Measurements from ENCODE around the gene BEND6.

Gene BEND6

GRCh38 chr6:56946368-56946767 is 8.5 kb upstream of the BEND6 start:
- TF ChIP-seq MAX (IDR thresholded peaks at IDR 0.05; ENCODE audit: low read depth, low read length) (no peak), CTCF (IDR thresholded peaks at IDR 0.05; ENCODE audit: low read depth, low read length) (no peak), MYC (IDR thresholded peaks at IDR 0.05; ENCODE audit: low read depth, low read length) (no peak), POLR2A (IDR thresholded peaks at IDR 0.05; ENCODE audit: extremely low read depth, insufficient read length) (no peak)
- no peak for DNase-seq (ENCODE audit: low read depth)
- no peak overlapping the region for H3K4me3 ChIP-seq (ENCODE audit: low read depth, low read length)

- no peak for DNase-seq (ENCODE audit: low read depth)
- no peak overlapping the region for H3K4me3 ChIP-seq (ENCODE audit: low read depth, low read length)
- TF ChIP-seq POLR2A (IDR thresholded peaks at IDR 0.05; ENCODE audit: extremely low read depth, insufficient read length) (no peak), MYC (IDR thresholded peaks at IDR 0.05; ENCODE audit: low read depth, low read length) (no peak), CTCF (IDR thresholded peaks at IDR 0.05; ENCODE audit: low read depth, low read length) (no peak), MAX (IDR thresholded peaks at IDR 0.05; ENCODE audit: low read depth, low read length) (no peak)
These were observed 7.0 kb upstream of the BEND6 start for GRCh38 chr6:56947924-56948323.

GRCh38 chr6:56949265-56949664 is 5.6 kb upstream of the BEND6 start:
- no peak for TF ChIP-seq CTCF (IDR thresholded peaks at IDR 0.05; ENCODE audit: low read depth, low read length)
- no peak for TF ChIP-seq POLR2A (IDR thresholded peaks at IDR 0.05; ENCODE audit: extremely low read depth, insufficient read length)
- TF ChIP-seq MAX (IDR thresholded peaks at IDR 0.05; ENCODE audit: low read depth, low read length), result no peak
- no peak for TF ChIP-seq MYC (IDR thresholded peaks at IDR 0.05; ENCODE audit: low read depth, low read length)
- no peak overlapping the region for H3K4me3 ChIP-seq (ENCODE audit: low read depth, low read length)
- DNase-seq (ENCODE audit: low read depth), result no peak

- no peak overlapping the region for H3K4me3 ChIP-seq (ENCODE audit: low read depth, low read length)
These were observed 4.9 kb upstream of the BEND6 start for GRCh38 chr6:56949925-56950495.

GRCh38 chr6:56951049-56951831 is 3.7 kb upstream of the BEND6 start:
- DNase-seq (ENCODE audit: low read depth), result no peak
- no peak for TF ChIP-seq CTCF (IDR thresholded peaks at IDR 0.05; ENCODE audit: low read depth, low read length)
- TF ChIP-seq POLR2A (IDR thresholded peaks at IDR 0.05; ENCODE audit: extremely low read depth, insufficient read length), result no peak
- TF ChIP-seq MAX (IDR thresholded peaks at IDR 0.05; ENCODE audit: low read depth, low read length), result no peak
- no peak for TF ChIP-seq MYC (IDR thresholded peaks at IDR 0.05; ENCODE audit: low read depth, low read length)
- H3K4me3 ChIP-seq (ENCODE audit: low read depth, low read length), result no peak overlapping the region

More at GRCh38 chr6:56949925-56950495, 4.9 kb upstream of the BEND6 start:
- TF ChIP-seq POLR2A (IDR thresholded peaks at IDR 0.05; ENCODE audit: extremely low read depth, insufficient read length), result no peak
- TF ChIP-seq MAX (IDR thresholded peaks at IDR 0.05; ENCODE audit: low read depth, low read length), result no peak
- no peak for TF ChIP-seq CTCF (IDR thresholded peaks at IDR 0.05; ENCODE audit: low read depth, low read length)
- no peak for TF ChIP-seq MYC (IDR thresholded peaks at IDR 0.05; ENCODE audit: low read depth, low read length)
- no peak for DNase-seq (ENCODE audit: low read depth)
